GM23338 (cell line): ENCODE data around the gene FAM13A. TPM values are rescaled to one million over a fixed set of nuclear protein-coding genes. Genes with fewer than 3 reads are reported as not detected.

Experiments
- CREB1 ChIP-seq: fragments of 250-450 bp; sonication (Bioruptor Pico); IDR thresholded peaks from 2 replicates; pipeline ENCODE4 v1.5.0; 2020; ENCODE audit warnings: low read depth, mild to moderate bottlenecking, moderate library complexity
- CTCF ChIP-seq, 2 experiments: fragments of 200-600 bp in 1 of 2; sonication (generic) in 1 of 2; conservative IDR thresholded peaks; 2 replicates each; pipeline versions ENCODE4 v1.5.1 to v1.6.1; 2016 to 2017; ENCODE audit warnings: antibody characterized with exemption in 2 of 2, low read depth in 2 of 2, mild to moderate bottlenecking in 2 of 2, moderate library complexity in 1 of 2
- ETS1 ChIP-seq: IDR thresholded peaks from 2 replicates; pipeline ENCODE4 v1.6.1; 2016; ENCODE audit warnings: antibody characterized with exemption
- EZH2 ChIP-seq: fragments of 200-600 bp; sonication (generic); IDR thresholded peaks from one replicate; pipeline ENCODE4 v1.8.0; 2017; ENCODE audit warnings: antibody characterized with exemption, mild to moderate bottlenecking, low read depth; ENCODE audit not compliant: unreplicated experiment
- EZH2phosphoT487 ChIP-seq: fragments of 200-600 bp; sonication (generic); IDR thresholded peaks from one replicate; pipeline ENCODE4 v1.8.1; 2018; ENCODE audit warnings: antibody characterized with exemption; ENCODE audit not compliant: unreplicated experiment
- JUNB ChIP-seq: IDR thresholded peaks from one replicate; pipeline ENCODE4 v1.6.1; 2016; ENCODE audit warnings: antibody characterized with exemption; ENCODE audit not compliant: unreplicated experiment
- NANOG ChIP-seq: IDR thresholded peaks from 2 replicates; pipeline ENCODE4 v1.6.1; 2016; ENCODE audit warnings: antibody characterized with exemption, borderline replicate concordance
- POLR2AphosphoS5 ChIP-seq: IDR thresholded peaks from 2 replicates; pipeline ENCODE4 v1.6.1; 2016; ENCODE audit warnings: antibody characterized with exemption, low read depth
- STAT1 ChIP-seq: IDR thresholded peaks from one replicate; pipeline ENCODE4 v1.6.1; 2016; ENCODE audit warnings: antibody characterized with exemption; ENCODE audit not compliant: unreplicated experiment
- ZNF331 ChIP-seq: fragments of 250-450 bp; sonication (Bioruptor Pico); IDR thresholded peaks from 2 replicates; pipeline ENCODE4 v1.5.0; 2020; ENCODE audit warnings: low read depth, mild to moderate bottlenecking, moderate library complexity
- ZNF462 ChIP-seq: fragments of 250-450 bp; sonication (Bioruptor Pico); IDR thresholded peaks from 2 replicates; pipeline ENCODE4 v1.5.0; 2020; ENCODE audit warnings: mild to moderate bottlenecking, moderate library complexity
- polyA plus RNA-seq: library from polyadenylated mRNA; unstranded; fragments of >200 nt; fragmentation: Nextera tagmentation; extraction: Ambion mirVana; gene quantifications from 2 replicates; pipeline ENCODE4 v1.2.1, GENCODE V29; 2016
- total RNA-seq: library from RNA; depleted of rRNA; stranded (reverse); fragments of >200 nt; shearing (Covaris generic); gene quantifications from 2 replicates; pipeline ENCODE4 v1.2.3, GENCODE V29; 2014

Gene FAM13A
- total and polyA plus RNA-seq, 2 experiments from 2014 or later = 13.9 to 28.4 TPM

GRCh38 chr4:88810325-88810724 is 246.7 kb downstream of the FAM13A start (continued):
- TF ChIP-seq ZNF462 (CRISPR knock-in tag) (no peak), NANOG (no peak), STAT1 (no peak), JUNB (no peak), ZNF331 (no peak), ETS1 (no peak), CTCF (conservative IDR thresholded peaks at IDR 0.05; ENCODE audit: low read depth in 2 of 2) (no peak), CREB1 (CRISPR knock-in tag) (no peak), EZH2phosphoT487 (no peak), EZH2 (no peak), POLR2AphosphoS5 (no peak)
